H9 (cell line): Measurements from ENCODE around the gene CEP131. TPM values are rescaled to one million over a fixed set of nuclear protein-coding genes. Genes with fewer than 3 reads are reported as not detected.
A peak's percentile ranks its signal among the peaks of the same experiment; 100 is the strongest.

Experiments
- DNase-seq: peaks from one replicate; pipeline ENCODE4 v3.0.0-alpha.2; 2017
- H2AFZ ChIP-seq: one replicate; pipeline ENCODE4 v1.6.1; 2013; ENCODE audit warnings: mild to moderate bottlenecking, low read length, control low read depth, moderate library complexity
- H2AK5ac ChIP-seq: 2 replicates; pipeline ENCODE4 v1.6.1; 2013; ENCODE audit warnings: low read length, control low read depth, mixed read lengths; ENCODE audit not compliant: insufficient read length
- H2BK120ac ChIP-seq: one replicate; pipeline ENCODE4 v1.6.1; 2013; ENCODE audit warnings: low read depth, mild to moderate bottlenecking, low read length, control low read depth, inconsistent platforms; ENCODE audit not compliant: poor library complexity, severe bottlenecking
- H2BK12ac ChIP-seq: 2 replicates; pipeline ENCODE4 v1.6.1; 2013; ENCODE audit warnings: low read length, control low read depth, mixed read lengths, low read depth; ENCODE audit not compliant: insufficient read length
- H2BK15ac ChIP-seq: 2 replicates; pipeline ENCODE4 v1.6.1; 2013; ENCODE audit warnings: low read depth, low read length, control low read depth
- H2BK20ac ChIP-seq: one replicate; pipeline ENCODE4 v1.6.1; 2013; ENCODE audit warnings: low read depth, mild to moderate bottlenecking, low read length, control low read depth, inconsistent platforms; ENCODE audit not compliant: poor library complexity, severe bottlenecking
- H2BK5ac ChIP-seq: 2 replicates; pipeline ENCODE4 v1.6.1; 2013; ENCODE audit warnings: low read length, control low read depth, mixed read lengths; ENCODE audit not compliant: insufficient read length
- H3K14ac ChIP-seq: 2 replicates; pipeline ENCODE4 v1.6.1; 2013; ENCODE audit warnings: low read length, control low read depth; ENCODE audit not compliant: insufficient read depth
- H3K18ac ChIP-seq: 2 replicates; pipeline ENCODE4 v1.6.1; 2013; ENCODE audit warnings: low read depth, mild to moderate bottlenecking, mixed read lengths, low read length, control low read depth; ENCODE audit not compliant: insufficient read length
- H3K23ac ChIP-seq: 2 replicates; pipeline ENCODE4 v1.6.1; 2013; ENCODE audit warnings: low read length, control low read depth, mixed read lengths, low read depth; ENCODE audit not compliant: insufficient read length
- H3K23me2 ChIP-seq: 2 replicates; pipeline ENCODE4 v1.6.1; 2013; ENCODE audit warnings: low read depth, mild to moderate bottlenecking, mixed read lengths, low read length, control low read depth; ENCODE audit not compliant: insufficient read length, poor library complexity, severe bottlenecking
- H3K27ac ChIP-seq: 2 replicates; pipeline ENCODE4 v1.5.1; 2013; ENCODE audit warnings: low read length, control low read depth, mixed read lengths, low read depth; ENCODE audit not compliant: insufficient read length
- H3K27me3 ChIP-seq: 2 replicates; pipeline ENCODE4 v1.6.1; 2013; ENCODE audit warnings: low read length, control low read depth, inconsistent platforms; ENCODE audit not compliant: insufficient read depth
- H3K4ac ChIP-seq: 2 replicates; pipeline ENCODE4 v1.6.1; 2013; ENCODE audit warnings: low read depth, mild to moderate bottlenecking, control low read depth, inconsistent platforms, low read length, moderate library complexity
- H3K4me1 ChIP-seq: 2 replicates; pipeline ENCODE4 v1.6.1; 2013; ENCODE audit warnings: low read length, control low read depth, inconsistent platforms; ENCODE audit not compliant: insufficient read depth
- H3K4me2 ChIP-seq: 2 replicates; pipeline ENCODE4 v1.6.1; 2013; ENCODE audit warnings: low read length, control low read depth, mixed read lengths; ENCODE audit not compliant: insufficient read length, insufficient read depth
- H3K56ac ChIP-seq: 2 replicates; pipeline ENCODE4 v1.6.1; 2013; ENCODE audit warnings: low read depth, mild to moderate bottlenecking, mixed read lengths, low read length, control low read depth; ENCODE audit not compliant: insufficient read length
- H3K79me1 ChIP-seq: 2 replicates; pipeline ENCODE4 v1.6.1; 2013; ENCODE audit warnings: low read depth, mild to moderate bottlenecking, moderate library complexity, low read length, control low read depth, inconsistent platforms; ENCODE audit not compliant: insufficient read depth, poor library complexity, severe bottlenecking
- H3K79me2 ChIP-seq: 2 replicates; pipeline ENCODE4 v1.6.1; 2013; ENCODE audit warnings: low read length, control low read depth, inconsistent platforms; ENCODE audit not compliant: insufficient read depth
- H3K9ac ChIP-seq: 2 replicates; pipeline ENCODE4 v1.6.1; 2013; ENCODE audit warnings: low read length, control low read depth, mixed read lengths; ENCODE audit not compliant: insufficient read length; ENCODE audit errors: extremely low read depth
- H3K9me3 ChIP-seq: one replicate; pipeline ENCODE4 v1.6.1; 2013; ENCODE audit warnings: low read depth, low read length, inconsistent platforms; ENCODE audit not compliant: control insufficient read depth
- H3T11ph ChIP-seq: one replicate; pipeline ENCODE4 v1.6.1; 2013; ENCODE audit warnings: mild to moderate bottlenecking, low read length, control low read depth, inconsistent platforms
- H4K20me1 ChIP-seq: one replicate; pipeline ENCODE4 v1.6.1; 2013; ENCODE audit not compliant: control insufficient read depth, insufficient read length, insufficient read depth
- H4K5ac ChIP-seq: 2 replicates; pipeline ENCODE4 v1.6.1; 2013; ENCODE audit warnings: low read depth, mild to moderate bottlenecking, mixed read lengths, low read length, control low read depth; ENCODE audit not compliant: insufficient read length
- H4K8ac ChIP-seq: replicated peaks from 2 replicates; pipeline ENCODE4 v1.6.1; 2013; ENCODE audit warnings: low read length, control low read depth, mixed read lengths, low read depth; ENCODE audit not compliant: insufficient read length
- H4K91ac ChIP-seq: 2 replicates; pipeline ENCODE4 v1.6.1; 2013; ENCODE audit warnings: low read depth, mild to moderate bottlenecking, moderate library complexity, mixed read lengths, low read length, control low read depth; ENCODE audit not compliant: insufficient read length
- H3K27ac Mint-ChIP-seq, 3 experiments: 2 replicates in 2 of 3; 3 replicates in 1 of 3; pipeline ENCODE4 v1.8.0; 2020 to 2021; ENCODE audit warnings: mixed read lengths in 3 of 3, mild to moderate bottlenecking in 1 of 3, moderate library complexity in 1 of 3
- H3K27me3 Mint-ChIP-seq: 2 replicates; pipeline ENCODE4 v1.8.0; 2021; ENCODE audit warnings: low read depth, mild to moderate bottlenecking, moderate library complexity, mixed read lengths
- H3K36me3 Mint-ChIP-seq, 3 experiments: 2 replicates in 2 of 3; 3 replicates in 1 of 3; pipeline ENCODE4 v1.8.0; 2020 to 2021; ENCODE audit warnings: low read depth in 3 of 3, mixed read lengths in 3 of 3; ENCODE audit not compliant: insufficient read depth in 1 of 3
- H3K4me1 Mint-ChIP-seq, 2 experiments: 2 replicates each; pipeline ENCODE4 v1.8.0; 2020; ENCODE audit warnings: mixed read lengths in 2 of 2
- H3K4me3 Mint-ChIP-seq, 2 experiments: 2 replicates in 1 of 2; 3 replicates in 1 of 2; pipeline ENCODE4 v1.8.0; 2020 to 2021; ENCODE audit warnings: mild to moderate bottlenecking in 2 of 2, mixed read lengths in 2 of 2, moderate library complexity in 1 of 2
- H3K9me3 Mint-ChIP-seq, 2 experiments: 2 replicates in 1 of 2; 3 replicates in 1 of 2; pipeline ENCODE4 v1.8.0; 2020; ENCODE audit warnings: mild to moderate bottlenecking in 2 of 2, mixed read lengths in 2 of 2, moderate library complexity in 1 of 2
- WGBS: extraction: QIAGEN DNeasy Blood & Tissue Kit; methylation state at CpG from one replicate; pipeline ENCODE4 v1.1.7; 2013; ENCODE audit warnings: missing lambda C conversion rate, low lambda C conversion rate, mixed read lengths; ENCODE audit not compliant: insufficient read length; ENCODE audit errors: extremely low coverage; 5-methylcytosine and 5-hydroxymethylcytosine counted together
- total RNA-seq: library from RNA; stranded (reverse); gene quantifications from 2 replicates; pipeline ENCODE4 v1.2.1, GENCODE V29; 2021
- TF ChIP-seq, protein P1 (sequence below): fragments of 200-600 bp; sonication (generic); conservative IDR thresholded peaks from 3 replicates; pipeline ENCODE4 v1.8.0; 2021; ENCODE audit warnings: antibody characterized with exemption, mild to moderate bottlenecking

Gene CEP131
- total RNA-seq, 1 experiment from 2014 or later: 16.3 TPM

DNA sequence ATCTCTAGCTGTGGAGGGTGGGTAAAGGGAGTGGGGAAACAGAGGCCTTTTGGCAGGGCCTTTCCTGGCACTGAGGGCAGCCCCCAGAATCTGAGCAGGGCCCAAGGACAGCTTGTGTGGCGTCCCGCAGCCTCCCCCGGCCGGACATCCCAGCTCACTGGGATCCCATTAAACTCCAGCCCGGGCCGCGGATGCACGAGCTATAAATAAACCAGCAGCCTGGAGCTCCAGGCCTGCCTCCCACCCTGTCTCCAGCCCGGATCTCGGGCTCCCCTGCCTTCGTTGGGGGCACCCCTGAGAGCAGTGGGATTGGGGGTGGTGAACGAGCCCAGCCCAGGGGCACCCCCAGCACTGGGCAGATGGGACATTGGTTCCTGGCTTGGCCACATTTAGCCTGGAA lies 42.9 kb downstream of the CEP131 start:
- H3K56ac ChIP-seq: no peak overlapping the region
- H2AK5ac ChIP-seq: no peak overlapping the region
- no peaks in the 10 kb centered on the region for H3K4me1 ChIP-seq
- no peak overlapping the region for H3K14ac ChIP-seq
- H2BK12ac ChIP-seq: no peak overlapping the region
- WGBS: no CpG with 5 or more reads among the region's 12 CpGs
- H3T11ph ChIP-seq: no peak overlapping the region
- no peaks in the 10 kb centered on the region for H3K23me2 ChIP-seq
- no peaks in the 10 kb centered on the region for H3K36me3 Mint-ChIP-seq
- H3K4me3 Mint-ChIP-seq: no peak overlapping the region
- H2BK15ac ChIP-seq: no peak overlapping the region
- no peaks in the 10 kb centered on the region; the same call in none of the 2 replicates for H3K27me3 Mint-ChIP-seq
- H3K27ac Mint-ChIP-seq: peak overlapping the region in 1 of 3 experiments; percentile 18; a peak in 1 of 7 replicates
- H3K18ac ChIP-seq: no peak overlapping the region
- no peak overlapping the region for H2BK120ac ChIP-seq
- DNase-seq: no peak
- H2BK5ac ChIP-seq: no peak overlapping the region
- TF ChIP-seq, protein P1, sequence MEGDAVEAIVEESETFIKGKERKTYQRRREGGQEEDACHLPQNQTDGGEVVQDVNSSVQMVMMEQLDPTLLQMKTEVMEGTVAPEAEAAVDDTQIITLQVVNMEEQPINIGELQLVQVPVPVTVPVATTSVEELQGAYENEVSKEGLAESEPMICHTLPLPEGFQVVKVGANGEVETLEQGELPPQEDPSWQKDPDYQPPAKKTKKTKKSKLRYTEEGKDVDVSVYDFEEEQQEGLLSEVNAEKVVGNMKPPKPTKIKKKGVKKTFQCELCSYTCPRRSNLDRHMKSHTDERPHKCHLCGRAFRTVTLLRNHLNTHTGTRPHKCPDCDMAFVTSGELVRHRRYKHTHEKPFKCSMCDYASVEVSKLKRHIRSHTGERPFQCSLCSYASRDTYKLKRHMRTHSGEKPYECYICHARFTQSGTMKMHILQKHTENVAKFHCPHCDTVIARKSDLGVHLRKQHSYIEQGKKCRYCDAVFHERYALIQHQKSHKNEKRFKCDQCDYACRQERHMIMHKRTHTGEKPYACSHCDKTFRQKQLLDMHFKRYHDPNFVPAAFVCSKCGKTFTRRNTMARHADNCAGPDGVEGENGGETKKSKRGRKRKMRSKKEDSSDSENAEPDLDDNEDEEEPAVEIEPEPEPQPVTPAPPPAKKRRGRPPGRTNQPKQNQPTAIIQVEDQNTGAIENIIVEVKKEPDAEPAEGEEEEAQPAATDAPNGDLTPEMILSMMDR: no peak
- no peaks in the 10 kb centered on the region for H4K20me1 ChIP-seq
- peaks cover 0 to 4% of the 10 kb centered on the region in 2 experiments; a peak in 2 of 5 replicates for H3K9me3 Mint-ChIP-seq
- no peaks in the 10 kb centered on the region for H3K27me3 ChIP-seq
- H3K23ac ChIP-seq: no peak overlapping the region
- no peak overlapping the region for H2AFZ ChIP-seq
- H4K8ac ChIP-seq: no peak overlapping the region
- H3K9me3 ChIP-seq: no peaks in the 10 kb centered on the region
- H3K9ac ChIP-seq: no peak overlapping the region
- H3K4me1 Mint-ChIP-seq: peaks cover 0 to 2% of the 10 kb centered on the region in 2 experiments; a peak in 1 of 4 replicates
- no peak overlapping the region for H4K5ac ChIP-seq
- H4K91ac ChIP-seq: no peak overlapping the region
- H3K4ac ChIP-seq: no peak overlapping the region
- H3K79me1 ChIP-seq: no peaks in the 10 kb centered on the region
- no peaks in the 10 kb centered on the region for H3K79me2 ChIP-seq
- H3K4me2 ChIP-seq: no peak overlapping the region
- no peak overlapping the region for H3K27ac ChIP-seq
- H2BK20ac ChIP-seq: no peak overlapping the region
